WTC11 (cell line): ENCODE results near the gene LDLRAD1. TPM values are rescaled to one million over a fixed set of nuclear protein-coding genes. Genes with fewer than 3 reads are reported as not detected.

Experiments used
- ATAC-seq: fragments of 200-7000 bp; cut with Tn5 transposase; 2 replicates; pipeline ENCODE4 v1.10.0; 2021; ENCODE audit warnings: mild to moderate bottlenecking, moderate library complexity
- CTCF ChIA-PET: fragments of 300-600 bp; sonication (Branson Sonifier 250); formaldehyde crosslinking; loops from one replicate; lab custom pipeline; 2021; ENCODE audit warnings: antibody characterized with exemption; lab: Charles Lee
- POLR2A ChIA-PET: fragments of 350-600 bp; sonication (Branson Sonifier 250); formaldehyde crosslinking; loops from one replicate; lab custom pipeline; 2021; ENCODE audit warnings: antibody characterized with exemption; lab: Charles Lee
- DNase-seq: peaks from one replicate; pipeline ENCODE4 v3.0.0; 2021; ENCODE audit warnings: low spot score
- H3K27ac Mint-ChIP-seq: 2 replicates; pipeline ENCODE4 v1.8.0; 2021; ENCODE audit warnings: mixed read lengths
- H3K27me3 Mint-ChIP-seq: 2 replicates; pipeline ENCODE4 v1.8.0; 2021; ENCODE audit warnings: low read depth, mild to moderate bottlenecking, moderate library complexity, mixed read lengths
- H3K36me3 Mint-ChIP-seq: 2 replicates; pipeline ENCODE4 v1.8.0; 2021; ENCODE audit warnings: mixed read lengths
- H3K4me1 Mint-ChIP-seq: 2 replicates; pipeline ENCODE4 v1.8.0; 2022; ENCODE audit warnings: mixed read lengths
- H3K4me3 Mint-ChIP-seq: 2 replicates; pipeline ENCODE4 v1.8.0; 2021; ENCODE audit warnings: mild to moderate bottlenecking, moderate library complexity, mixed read lengths
- H3K9me3 Mint-ChIP-seq: 2 replicates; pipeline ENCODE4 v1.8.0; 2021; ENCODE audit warnings: mixed read lengths
- ARID4B ChIP-seq: sonication (generic); formaldehyde crosslinking; IDR thresholded peaks from 2 replicates; pipeline ENCODE4 v1.8.0; 2023; ENCODE audit warnings: missing genetic modification reagents, mild to moderate bottlenecking, borderline replicate concordance
- ATF3 ChIP-seq: sonication (generic); formaldehyde crosslinking; conservative IDR thresholded peaks from 2 replicates; pipeline ENCODE4 v1.8.1; 2022; ENCODE audit warnings: mild to moderate bottlenecking, missing genetic modification reagents
- CREB1 ChIP-seq: sonication (generic); formaldehyde crosslinking; IDR thresholded peaks from 2 replicates; pipeline ENCODE4 v1.8.0; 2023; ENCODE audit warnings: mild to moderate bottlenecking, missing genetic modification reagents
- CREM ChIP-seq: sonication (generic); formaldehyde crosslinking; IDR thresholded peaks from 2 replicates; pipeline ENCODE4 v1.8.1; 2022; ENCODE audit warnings: mild to moderate bottlenecking, missing genetic modification reagents, moderate library complexity
- ERG ChIP-seq: fragments of 250-450 bp; sonication (Bioruptor Pico); IDR thresholded peaks from 2 replicates; pipeline ENCODE4 v1.8.0; 2021; ENCODE audit warnings: mild to moderate bottlenecking
- FOXP4 ChIP-seq: sonication (generic); formaldehyde crosslinking; IDR thresholded peaks from 2 replicates; pipeline ENCODE4 v1.8.0; 2022; ENCODE audit warnings: mild to moderate bottlenecking, missing genetic modification reagents
- GABPB1 ChIP-seq: sonication (generic); formaldehyde crosslinking; IDR thresholded peaks from 2 replicates; pipeline ENCODE4 v1.8.1; 2023; ENCODE audit warnings: mild to moderate bottlenecking, missing genetic modification reagents
- IRF1 ChIP-seq: sonication (generic); formaldehyde crosslinking; IDR thresholded peaks from 2 replicates; pipeline ENCODE4 v1.8.0; 2023; ENCODE audit warnings: missing genetic modification reagents
- JAZF1 ChIP-seq: fragments of 250-450 bp; sonication (Bioruptor Pico); IDR thresholded peaks from 2 replicates; pipeline ENCODE4 v1.9.0; 2021; ENCODE audit warnings: moderate library complexity, mild to moderate bottlenecking, inconsistent platforms
- MAX ChIP-seq: sonication (generic); formaldehyde crosslinking; IDR thresholded peaks from 2 replicates; pipeline ENCODE4 v1.8.0; 2022; ENCODE audit warnings: mild to moderate bottlenecking, missing genetic modification reagents
- NFATC4 ChIP-seq: fragments of 250-450 bp; sonication (Bioruptor Pico); IDR thresholded peaks from 2 replicates; pipeline ENCODE4 v1.9.0; 2021; ENCODE audit warnings: mild to moderate bottlenecking
- ZMAT4 ChIP-seq: fragments of 250-450 bp; sonication (Bioruptor Pico); IDR thresholded peaks from 2 replicates; pipeline ENCODE4 v1.9.0; 2021; ENCODE audit warnings: mild to moderate bottlenecking
- ZNF232 ChIP-seq: sonication (generic); formaldehyde crosslinking; IDR thresholded peaks from 2 replicates; pipeline ENCODE4 v1.8.0; 2022; ENCODE audit warnings: mild to moderate bottlenecking, missing genetic modification reagents
- ZNF317 ChIP-seq: sonication (generic); formaldehyde crosslinking; IDR thresholded peaks from 2 replicates; pipeline ENCODE4 v1.8.1; 2023; ENCODE audit warnings: low read depth, mild to moderate bottlenecking, moderate library complexity, missing genetic modification reagents, borderline replicate concordance
- ZNF425 ChIP-seq: fragments of 250-450 bp; sonication (Bioruptor Pico); conservative IDR thresholded peaks from 2 replicates; pipeline ENCODE4 v1.9.0; 2021; ENCODE audit warnings: mild to moderate bottlenecking
- total RNA-seq: library from RNA; stranded (reverse); gene quantifications from 3 replicates; pipeline ENCODE4 v1.2.3, GENCODE V29; 2021

Gene LDLRAD1
- total RNA-seq, 1 experiment from 2014 or later: 0.09 TPM

GRCh38 chr1:54010415-54011117, 7.4 kb downstream of the LDLRAD1 start (continued):
- TF ChIP-seq ATF3: no peak
- no peak for TF ChIP-seq ZNF232 (CRISPR knock-in tag)
- no peak for TF ChIP-seq ERG
- TF ChIP-seq FOXP4 (CRISPR knock-in tag): no peak
- no peak for TF ChIP-seq GABPB1 (CRISPR knock-in tag)
- TF ChIP-seq MAX: no peak
- no peak for TF ChIP-seq CREM (CRISPR knock-in tag)
- TF ChIP-seq, all 79 proteins: peak for 0

- DNase-seq: no peak
- Mint-ChIP-seq H3K4me3 (no peak overlapping the region), H3K9me3 (peaks cover 5% of the 10 kb centered on the region), H3K27ac (no peak overlapping the region), H3K4me1 (peaks cover 4% of the 10 kb centered on the region), H3K36me3 (peaks cover 2% of the 10 kb centered on the region; the same call in 1 of the 2 replicates), H3K27me3 (peaks cover 9% of the 10 kb centered on the region)
- CTCF ChIA-PET: interaction anchor here (5.3 kb wide), 1 partner anchor 18 kb away, joined by 26 read pairs; no protein-coding TSS in a partner anchor
- POLR2A ChIA-PET: no interaction called here
- no peak for ATAC-seq
- no peak for TF ChIP-seq FOXP4 (CRISPR knock-in tag)
- TF ChIP-seq ZNF425 (CRISPR knock-in tag): no peak
- no peak for TF ChIP-seq ZMAT4
- no peak for TF ChIP-seq ZNF317
- TF ChIP-seq IRF1: no peak
- no peak for TF ChIP-seq NFATC4 (CRISPR knock-in tag)
- TF ChIP-seq, all 79 proteins: peak for 0
Observed at GRCh38 chr1:54009406-54009805, 8.6 kb downstream of the LDLRAD1 start.

GRCh38 chr1:54008876-54009275, 9.1 kb downstream of the LDLRAD1 start:
- no peak overlapping the region for H3K4me3 Mint-ChIP-seq
- H3K9me3 Mint-ChIP-seq: peaks cover 5% of the 10 kb centered on the region
- ChIA-PET CTCF (interaction anchor here (5.3 kb wide), 1 partner anchor 17 kb away, joined by 26 read pairs; no protein-coding TSS in a partner anchor), POLR2A (no interaction called here)
- ATAC-seq (no peak), DNase-seq (no peak)
- peaks cover 9% of the 10 kb centered on the region for H3K27me3 Mint-ChIP-seq
- peaks cover 2% of the 10 kb centered on the region; the same call in 1 of the 2 replicates for H3K36me3 Mint-ChIP-seq
- no peak overlapping the region for H3K27ac Mint-ChIP-seq
- peaks cover 4% of the 10 kb centered on the region for H3K4me1 Mint-ChIP-seq
- TF ChIP-seq IRF1 (no peak), ZMAT4 (no peak), ARID4B (CRISPR knock-in tag) (no peak), CREB1 (no peak), JAZF1 (CRISPR knock-in tag) (no peak)
